GM10847 (cell line): ENCODE data around the gene HOXB7.

Source experiments
- POLR2A ChIP-seq: IDR thresholded peaks from 2 replicates; pipeline ENCODE4 v1.6.1; 2011; ENCODE audit not compliant: insufficient read length; ENCODE audit errors: extremely low read depth

The HOXB7 gene

GRCh38 chr17:48612456-48612853 is 1.6 kb upstream of the HOXB7 start:
- TF ChIP-seq POLR2A = no peak

- TF ChIP-seq POLR2A = no peak
Observed at GRCh38 chr17:48611681-48612455, 1.1 kb upstream of the HOXB7 start.

- TF ChIP-seq POLR2A = no peak
Observed at GRCh38 chr17:48611213-48611612, 396 bp upstream of the HOXB7 start.

GRCh38 chr17:48609759-48610281 is 997 bp downstream of the HOXB7 start:
- no peak for TF ChIP-seq POLR2A

- no peak for TF ChIP-seq POLR2A
Observed at GRCh38 chr17:48609033-48609432, 1.8 kb downstream of the HOXB7 start.

GRCh38 chr17:48608494-48608834 is 2.4 kb downstream of the HOXB7 start:
- no peak for TF ChIP-seq POLR2A

GRCh38 chr17:48606892-48607614 is 3.8 kb downstream of the HOXB7 start:
- TF ChIP-seq POLR2A = no peak

- TF ChIP-seq POLR2A = no peak
Observed at GRCh38 chr17:48605991-48606891, 4.6 kb downstream of the HOXB7 start.

GRCh38 chr17:48605409-48605919 is 5.4 kb downstream of the HOXB7 start:
- TF ChIP-seq POLR2A = no peak

GRCh38 chr17:48604770-48605329 is 6.0 kb downstream of the HOXB7 start, which contains the start of gene HOXB6:
HOXB6 (minus strand) TSS chr17:48604986; CDS start chr17:48598150, 6,836 bp downstream.
- no peak for TF ChIP-seq POLR2A

GRCh38 chr17:48603959-48604769 is 6.7 kb downstream of the HOXB7 start:
- no peak for TF ChIP-seq POLR2A

GRCh38 chr17:48601539-48602425 is 9.0 kb downstream of the HOXB7 start:
- no peak for TF ChIP-seq POLR2A

- no peak for TF ChIP-seq POLR2A
Observed at GRCh38 chr17:48601207-48601538, 9.6 kb downstream of the HOXB7 start.
